Neural cell (in vitro differentiated cells): Measurements from ENCODE around the gene DAPK2. TPM values are rescaled to one million over a fixed set of nuclear protein-coding genes. Genes with fewer than 3 reads are reported as not detected.

Experiments used
- H2AFZ ChIP-seq: fragments of 200-600, 300-800 bp; sonication (generic), shearing (Covaris generic); 2 replicates; pipeline ENCODE4 v1.6.0; 2014; ENCODE audit warnings: low read depth, mild to moderate bottlenecking, antibody characterized with exemption, low read length, moderate library complexity
- H3F3A ChIP-seq: fragments of 200-600 bp; shearing (Covaris generic); 2 replicates; pipeline ENCODE4 v1.6.1; 2016; ENCODE audit warnings: mild to moderate bottlenecking, moderate library complexity, mixed read lengths, antibody characterized with exemption, low read length; ENCODE audit not compliant: insufficient read depth, poor library complexity, severe bottlenecking
- H3K27ac ChIP-seq: fragments of 200-600, 300-800 bp; sonication (generic), shearing (Covaris generic); 2 replicates; pipeline ENCODE4 v1.5.1; 2014; ENCODE audit warnings: mild to moderate bottlenecking, low read length, moderate library complexity
- H3K27me3 ChIP-seq: fragments of 300-800, 200-600 bp; sonication (generic), shearing (Covaris generic); 2 replicates; pipeline ENCODE4 v1.6.0; 2014; ENCODE audit warnings: mild to moderate bottlenecking, low read depth, low read length, moderate library complexity; ENCODE audit not compliant: insufficient read depth
- H3K36me3 ChIP-seq: fragments of 300-800, 200-600 bp; sonication (generic), shearing (Covaris generic); 2 replicates; pipeline ENCODE4 v1.5.1; 2014; ENCODE audit warnings: mild to moderate bottlenecking, antibody characterized with exemption, low read length, moderate library complexity; ENCODE audit not compliant: insufficient read depth
- H3K4me2 ChIP-seq: fragments of 300-800, 200-600 bp; sonication (generic), shearing (Covaris generic); 2 replicates; pipeline ENCODE4 v1.6.0; 2014; ENCODE audit warnings: mild to moderate bottlenecking, low read length
- H3K4me3 ChIP-seq: fragments of 300-800, 200-600 bp; sonication (generic), shearing (Covaris generic); 2 replicates; pipeline ENCODE4 v1.5.1; 2014; ENCODE audit warnings: mild to moderate bottlenecking, low read length, moderate library complexity
- H3K79me2 ChIP-seq: fragments of 200-600 bp; shearing (Covaris generic); replicated peaks from 2 replicates; pipeline ENCODE4 v1.6.0; 2014; ENCODE audit warnings: mild to moderate bottlenecking, low read length, moderate library complexity; ENCODE audit not compliant: insufficient read depth
- H3K9ac ChIP-seq: fragments of 300-800, 200-600 bp; sonication (generic), shearing (Covaris generic); 2 replicates; pipeline ENCODE4 v1.6.1; 2016; ENCODE audit warnings: mild to moderate bottlenecking, low read length, mixed read lengths
- H3K9me2 ChIP-seq: fragments of 200-600 bp; shearing (Covaris generic); 2 replicates; pipeline ENCODE4 v1.6.1; 2016; ENCODE audit warnings: mild to moderate bottlenecking, low read length, mixed read lengths; ENCODE audit not compliant: insufficient read depth
- H3K9me3 ChIP-seq: fragments of 200-600, 300-800 bp; sonication (generic), shearing (Covaris generic); 2 replicates; pipeline ENCODE4 v1.6.1; 2016; ENCODE audit warnings: mild to moderate bottlenecking, mixed run types, low read length, moderate library complexity, mixed read lengths
- H4K20me1 ChIP-seq: fragments of 200-600 bp; shearing (Covaris generic); 2 replicates; pipeline ENCODE4 v1.6.1; 2016; ENCODE audit warnings: mild to moderate bottlenecking, mixed run types; ENCODE audit not compliant: insufficient read depth
- EP300 ChIP-seq: fragments of 450-650 bp; conservative IDR thresholded peaks from 2 replicates; pipeline ENCODE4 v1.6.1; 2014; ENCODE audit warnings: antibody characterized with exemption, mild to moderate bottlenecking, moderate library complexity; ENCODE audit not compliant: poor library complexity, severe bottlenecking
- EZH2 ChIP-seq: fragments of 200-600, 300-800 bp; shearing (Covaris generic), sonication (generic); IDR thresholded peaks from 2 replicates; pipeline ENCODE4 v1.6.1; 2014; ENCODE audit warnings: antibody characterized with exemption, low read length, borderline replicate concordance, mild to moderate bottlenecking; ENCODE audit not compliant: insufficient read depth, poor library complexity, severe bottlenecking
- MXI1 ChIP-seq: fragments of 450-650 bp; conservative IDR thresholded peaks from 2 replicates; pipeline ENCODE4 v1.6.1; 2014; ENCODE audit warnings: antibody characterized with exemption, mild to moderate bottlenecking; ENCODE audit not compliant: poor library complexity, severe bottlenecking
- POLR2AphosphoS5 ChIP-seq: IDR thresholded peaks from 2 replicates; pipeline ENCODE4 v1.6.1; 2012
- RAD21 ChIP-seq: fragments of 450-650 bp; conservative IDR thresholded peaks from 2 replicates; pipeline ENCODE4 v1.6.1; 2014; ENCODE audit warnings: antibody characterized with exemption, mild to moderate bottlenecking, moderate library complexity
- REST ChIP-seq: IDR thresholded peaks from 2 replicates; pipeline ENCODE4 v1.6.1; 2012; ENCODE audit warnings: borderline replicate concordance
- SMC3 ChIP-seq: fragments of 450-650 bp; conservative IDR thresholded peaks from 2 replicates; pipeline ENCODE4 v1.6.1; 2014; ENCODE audit warnings: antibody characterized with exemption, mild to moderate bottlenecking, moderate library complexity; ENCODE audit not compliant: poor library complexity
- TAF1 ChIP-seq: IDR thresholded peaks from 2 replicates; pipeline ENCODE4 v1.6.1; 2012; ENCODE audit warnings: low read depth
- polyA plus RNA-seq: library from polyadenylated mRNA; depleted of rRNA; stranded (reverse); fragments of >200 nt; gene quantifications from 2 replicates; pipeline ENCODE4 v1.2.3, GENCODE V29; 2014
- TF ChIP-seq, protein P1 (sequence below): fragments of 450-650 bp; IDR thresholded peaks from 2 replicates; pipeline ENCODE4 v1.5.1; 2014; ENCODE audit warnings: antibody characterized with exemption, mild to moderate bottlenecking, moderate library complexity; ENCODE audit not compliant: poor library complexity, severe bottlenecking

Gene DAPK2
- polyA plus RNA-seq, 1 donor from 2014 or later = 0.78 TPM

GRCh38 chr15:63992300-63992699 lies 54.0 kb downstream of the DAPK2 start:
- Histone ChIP-seq H3F3A (no peaks in the 10 kb centered on the region), H3K4me3 (no peak overlapping the region), H3K4me2 (no peak overlapping the region), H3K36me3 (no peaks in the 10 kb centered on the region), H3K9ac (no peak overlapping the region), H2AFZ (no peak overlapping the region), H4K20me1 (no peaks in the 10 kb centered on the region), H3K79me2 (no peaks in the 10 kb centered on the region), H3K27ac (no peak overlapping the region), H3K27me3 (no peaks in the 10 kb centered on the region), H3K9me2 (no peaks in the 10 kb centered on the region), H3K9me3 (no peaks in the 10 kb centered on the region)
- no peak for TF ChIP-seq MXI1

- no peaks in the 10 kb centered on the region for H3K79me2 ChIP-seq
- H3K4me3 ChIP-seq = no peak overlapping the region
- H3F3A ChIP-seq = no peaks in the 10 kb centered on the region
- H3K36me3 ChIP-seq = no peaks in the 10 kb centered on the region
- TF ChIP-seq SMC3 (no peak), MXI1 (no peak), REST (no peak), RAD21 (no peak), TAF1 (no peak), EZH2 (no peak), POLR2AphosphoS5 (no peak), EP300 (no peak)
- TF ChIP-seq, protein P1, sequence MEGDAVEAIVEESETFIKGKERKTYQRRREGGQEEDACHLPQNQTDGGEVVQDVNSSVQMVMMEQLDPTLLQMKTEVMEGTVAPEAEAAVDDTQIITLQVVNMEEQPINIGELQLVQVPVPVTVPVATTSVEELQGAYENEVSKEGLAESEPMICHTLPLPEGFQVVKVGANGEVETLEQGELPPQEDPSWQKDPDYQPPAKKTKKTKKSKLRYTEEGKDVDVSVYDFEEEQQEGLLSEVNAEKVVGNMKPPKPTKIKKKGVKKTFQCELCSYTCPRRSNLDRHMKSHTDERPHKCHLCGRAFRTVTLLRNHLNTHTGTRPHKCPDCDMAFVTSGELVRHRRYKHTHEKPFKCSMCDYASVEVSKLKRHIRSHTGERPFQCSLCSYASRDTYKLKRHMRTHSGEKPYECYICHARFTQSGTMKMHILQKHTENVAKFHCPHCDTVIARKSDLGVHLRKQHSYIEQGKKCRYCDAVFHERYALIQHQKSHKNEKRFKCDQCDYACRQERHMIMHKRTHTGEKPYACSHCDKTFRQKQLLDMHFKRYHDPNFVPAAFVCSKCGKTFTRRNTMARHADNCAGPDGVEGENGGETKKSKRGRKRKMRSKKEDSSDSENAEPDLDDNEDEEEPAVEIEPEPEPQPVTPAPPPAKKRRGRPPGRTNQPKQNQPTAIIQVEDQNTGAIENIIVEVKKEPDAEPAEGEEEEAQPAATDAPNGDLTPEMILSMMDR = no peak
- H3K9me2 ChIP-seq = no peaks in the 10 kb centered on the region
- H2AFZ ChIP-seq = no peak overlapping the region
- H3K4me2 ChIP-seq = no peak overlapping the region
- no peak overlapping the region for H3K27ac ChIP-seq
- no peaks in the 10 kb centered on the region for H4K20me1 ChIP-seq
- H3K9me3 ChIP-seq = no peaks in the 10 kb centered on the region
- no peaks in the 10 kb centered on the region for H3K27me3 ChIP-seq
- no peak overlapping the region for H3K9ac ChIP-seq
These were observed 54.6 kb downstream of the DAPK2 start for GRCh38 chr15:63991706-63992105.

DNA sequence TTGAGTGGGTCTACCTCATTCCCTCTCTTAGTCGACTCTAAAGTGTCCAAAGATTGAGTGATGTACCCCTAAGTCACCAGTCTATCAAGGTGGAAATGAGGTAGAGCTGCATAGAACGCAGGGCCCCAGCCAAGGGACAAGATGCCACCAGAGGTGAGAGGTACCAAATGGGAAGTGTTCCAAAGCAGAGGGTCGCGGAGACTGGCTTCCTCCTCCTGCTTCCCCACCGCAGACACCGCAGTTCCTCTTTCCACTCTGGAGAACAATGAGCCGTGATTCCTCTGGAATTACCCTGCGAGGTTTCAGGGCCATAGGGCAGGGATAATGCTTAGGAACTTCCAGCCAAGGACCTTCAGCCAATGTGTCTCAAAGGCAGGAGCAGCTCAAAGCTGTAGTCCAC lies 55.8 kb downstream of the DAPK2 start:
- Histone ChIP-seq H3K9ac (no peak overlapping the region), H3K9me2 (no peaks in the 10 kb centered on the region), H3K9me3 (no peaks in the 10 kb centered on the region), H3K36me3 (no peaks in the 10 kb centered on the region), H3K79me2 (no peaks in the 10 kb centered on the region), H3F3A (no peaks in the 10 kb centered on the region), H2AFZ (no peak overlapping the region), H3K27ac (no peak overlapping the region), H3K4me3 (no peak overlapping the region), H3K27me3 (no peaks in the 10 kb centered on the region), H4K20me1 (no peaks in the 10 kb centered on the region), H3K4me2 (no peak overlapping the region)
- TF ChIP-seq SMC3 (no peak), POLR2AphosphoS5 (no peak), MXI1 (no peak)
